ENCODE results near the gene ITGB3. TPM values are rescaled to one million over a fixed set of nuclear protein-coding genes. Genes with fewer than 3 reads are reported as not detected.

The ITGB3 gene
- total RNA-seq, 1 donor from 2014 or later, result 4.1 TPM

- DNase-seq, result no peak
- TF ChIP-seq, protein P1, sequence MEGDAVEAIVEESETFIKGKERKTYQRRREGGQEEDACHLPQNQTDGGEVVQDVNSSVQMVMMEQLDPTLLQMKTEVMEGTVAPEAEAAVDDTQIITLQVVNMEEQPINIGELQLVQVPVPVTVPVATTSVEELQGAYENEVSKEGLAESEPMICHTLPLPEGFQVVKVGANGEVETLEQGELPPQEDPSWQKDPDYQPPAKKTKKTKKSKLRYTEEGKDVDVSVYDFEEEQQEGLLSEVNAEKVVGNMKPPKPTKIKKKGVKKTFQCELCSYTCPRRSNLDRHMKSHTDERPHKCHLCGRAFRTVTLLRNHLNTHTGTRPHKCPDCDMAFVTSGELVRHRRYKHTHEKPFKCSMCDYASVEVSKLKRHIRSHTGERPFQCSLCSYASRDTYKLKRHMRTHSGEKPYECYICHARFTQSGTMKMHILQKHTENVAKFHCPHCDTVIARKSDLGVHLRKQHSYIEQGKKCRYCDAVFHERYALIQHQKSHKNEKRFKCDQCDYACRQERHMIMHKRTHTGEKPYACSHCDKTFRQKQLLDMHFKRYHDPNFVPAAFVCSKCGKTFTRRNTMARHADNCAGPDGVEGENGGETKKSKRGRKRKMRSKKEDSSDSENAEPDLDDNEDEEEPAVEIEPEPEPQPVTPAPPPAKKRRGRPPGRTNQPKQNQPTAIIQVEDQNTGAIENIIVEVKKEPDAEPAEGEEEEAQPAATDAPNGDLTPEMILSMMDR (IDR thresholded peaks at IDR 0.05), result no peak
- Mint-ChIP-seq H3K27ac (no peak overlapping the region), H3K9me3 (no peaks in the 10 kb centered on the region), H3K4me3 (no peak overlapping the region), H3K36me3 (ENCODE audit: low read depth) (no peaks in the 10 kb centered on the region), H3K4me1 (peaks cover 4% of the 10 kb centered on the region), H3K27me3 (no peaks in the 10 kb centered on the region)
- ChIA-PET POLR2A (interaction anchor here (0.8 to 1.7 kb wide), 2 partner anchors 28 to 85 kb away, joined by 4 to 17 read pairs; no protein-coding TSS in a partner anchor), CTCF (interaction anchor here (0.9 to 6.3 kb wide), 14 partner anchors 8 to 374 kb away, joined by 3 to 129 read pairs (median 6); partner anchors contain the start of gene EFCAB13)
- no peak for ATAC-seq (ENCODE audit: low read depth)
- intact Hi-C loops (cut with micrococcal nuclease), result loop anchor here (5.0 kb wide), 2 partner anchors 154 to 374 kb away; no protein-coding TSS in a partner anchor
Measured at GRCh38 chr17:47316311-47316710, 62.7 kb downstream of the ITGB3 start.

DNA sequence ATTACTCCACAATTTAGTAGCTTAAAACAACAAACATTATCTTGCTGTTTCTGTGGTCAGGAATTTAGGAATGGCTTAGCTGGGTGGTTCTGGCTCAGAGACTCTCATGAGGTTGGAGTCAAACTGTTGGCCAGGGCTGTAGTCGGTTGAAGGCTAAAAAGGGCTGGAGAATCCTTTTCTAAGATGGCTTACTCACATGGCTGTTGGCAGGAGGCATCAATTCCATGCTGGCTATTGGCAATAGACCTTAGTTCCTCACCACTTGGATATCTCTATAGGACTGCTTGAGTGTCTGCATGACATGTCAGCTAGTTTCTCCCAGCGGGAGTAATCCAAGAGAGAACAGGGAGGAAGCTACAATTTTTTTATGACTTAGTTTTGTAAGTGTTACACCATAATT, 63.5 kb downstream of the ITGB3 start:
- POLR2A ChIA-PET, result interaction anchor here (0.6 to 0.8 kb wide), 2 partner anchors 29 to 118 kb away, joined by 4 to 7 read pairs; no protein-coding TSS in a partner anchor
- peaks cover 4% of the 10 kb centered on the region for H3K4me1 Mint-ChIP-seq
- TF ChIP-seq, protein P1 (IDR thresholded peaks at IDR 0.05), result no peak
- DNase-seq, result no peak
- CTCF ChIA-PET, result interaction anchor here (1.0 to 6.3 kb wide), 8 partner anchors 9 to 375 kb away, joined by 3 to 129 read pairs (median 9); no protein-coding TSS in a partner anchor
- no peak overlapping the region for H3K27ac Mint-ChIP-seq
- no peak for ATAC-seq (ENCODE audit: low read depth)
- H3K9me3 Mint-ChIP-seq, result no peaks in the 10 kb centered on the region
- no peaks in the 10 kb centered on the region for H3K27me3 Mint-ChIP-seq
- no peaks in the 10 kb centered on the region for H3K36me3 Mint-ChIP-seq (ENCODE audit: low read depth)
- H3K4me3 Mint-ChIP-seq, result no peak overlapping the region
- intact Hi-C loops (cut with micrococcal nuclease), result loop anchor here (5.0 kb wide), 2 partner anchors 155 to 375 kb away; no protein-coding TSS in a partner anchor

DNA sequence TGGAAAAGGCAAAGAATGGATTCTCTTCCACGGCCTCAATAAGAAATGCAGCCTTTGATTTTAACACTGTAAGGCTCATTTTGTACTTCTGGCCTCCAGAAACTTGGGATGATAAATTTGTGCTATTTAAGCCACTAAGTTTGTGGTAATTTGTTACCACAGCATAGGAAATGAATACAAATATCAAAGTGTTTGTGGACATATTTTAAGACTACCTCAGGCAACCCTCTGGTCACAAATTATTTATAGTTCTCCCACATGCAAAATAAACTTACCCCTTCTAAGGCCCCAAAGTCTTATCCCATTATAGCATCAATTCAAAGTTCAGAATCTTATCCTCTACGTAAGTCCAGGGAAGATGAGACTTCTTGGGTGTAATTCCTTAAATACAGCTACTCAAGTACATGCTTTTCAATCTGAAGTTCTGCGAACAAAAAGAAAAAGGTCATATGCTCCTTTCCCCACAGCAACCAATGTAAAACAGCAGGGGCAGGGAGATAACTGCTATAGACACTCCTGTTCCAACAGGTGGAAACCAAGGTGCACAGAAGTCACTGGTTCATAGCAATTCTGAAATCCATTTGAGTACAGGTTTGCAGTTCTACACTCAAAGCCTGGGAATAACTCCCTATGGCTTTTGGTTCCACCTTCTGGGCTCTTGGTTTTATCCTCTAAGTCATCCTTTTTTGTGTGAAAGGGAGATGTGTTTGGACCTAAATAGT, 64.7 kb downstream of the ITGB3 start:
- no peak overlapping the region for H3K27ac Mint-ChIP-seq
- intact Hi-C loops (cut with micrococcal nuclease), result loop anchor here (5.0 kb wide), 2 partner anchors 156 to 376 kb away; no protein-coding TSS in a partner anchor
- H3K4me3 Mint-ChIP-seq, result no peak overlapping the region
- H3K4me1 Mint-ChIP-seq, result peaks cover 11% of the 10 kb centered on the region
- H3K9me3 Mint-ChIP-seq, result no peaks in the 10 kb centered on the region
- ATAC-seq (ENCODE audit: low read depth), result no peak
- peaks cover 1% of the 10 kb centered on the region for H3K36me3 Mint-ChIP-seq (ENCODE audit: low read depth)
- H3K27me3 Mint-ChIP-seq, result no peaks in the 10 kb centered on the region
- CTCF ChIA-PET, result interaction anchor here (0.8 to 1.5 kb wide), 3 partner anchors 84 to 89 kb away, joined by 3 to 5 read pairs (median 3); no protein-coding TSS in a partner anchor
- POLR2A ChIA-PET, result no interaction called here
- TF ChIP-seq, protein P1 (IDR thresholded peaks at IDR 0.05), result no peak
- DNase-seq, result no peak

GRCh38 chr17:47320879-47321502, 67.4 kb downstream of the ITGB3 start:
- Mint-ChIP-seq H3K27me3 (no peaks in the 10 kb centered on the region), H3K9me3 (no peaks in the 10 kb centered on the region), H3K27ac (no peak overlapping the region), H3K36me3 (ENCODE audit: low read depth) (peaks cover 8% of the 10 kb centered on the region), H3K4me3 (no peak overlapping the region), H3K4me1 (peaks cover 24% of the 10 kb centered on the region)
- CTCF ChIA-PET, result no interaction called here
- TF ChIP-seq, protein P1 (IDR thresholded peaks at IDR 0.05), result no peak
- no peak for DNase-seq
- intact Hi-C loops (cut with micrococcal nuclease), result loop anchor here (5.0 to 10.0 kb wide), 3 partner anchors 211 to 316 kb away; partner anchors contain the start of gene NPEPPS
- no peak for ATAC-seq (ENCODE audit: low read depth)
- POLR2A ChIA-PET, result no interaction called here

Data from activated B cell treated with CpG ODN at 0.5 μM for 24 hours (primary cell).